Measurements from ENCODE around the gene NOS3.

The NOS3 gene

DNA sequence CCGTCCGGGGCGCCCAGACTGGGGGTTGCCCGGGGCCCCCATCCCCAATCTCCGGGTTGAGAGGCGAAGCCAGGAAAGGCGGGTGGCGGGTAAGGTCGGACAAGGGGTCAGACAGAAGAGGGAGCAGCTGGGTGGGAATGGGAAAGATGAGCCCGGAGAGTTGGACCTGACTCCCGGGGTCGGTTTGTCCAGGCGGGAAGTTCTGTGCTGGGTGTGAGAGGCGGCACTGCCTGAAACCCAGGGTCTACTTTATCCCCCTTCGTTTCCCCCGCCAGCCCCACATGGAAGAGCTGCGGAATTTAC is 69.2 kb downstream of the NOS3 start (continued):
- TF ChIP-seq ZNF16 (tag by site-specific recombination; IDR thresholded peaks at IDR 0.05; ENCODE audit: low read depth): no peak
- TF ChIP-seq ZNF324 (tag by site-specific recombination; IDR thresholded peaks at IDR 0.05): no peak
- no peak for TF ChIP-seq ZNF777 (tag by site-specific recombination; IDR thresholded peaks at IDR 0.05; ENCODE audit: borderline replicate concordance)
- no peak for TF ChIP-seq ZNF837 (tag by site-specific recombination; IDR thresholded peaks at IDR 0.05)
- no peak for TF ChIP-seq KLF10 (tag by site-specific recombination; IDR thresholded peaks at IDR 0.05)
- no peak for TF ChIP-seq EGR2 (tag by site-specific recombination; IDR thresholded peaks at IDR 0.05; ENCODE audit: low read depth)
- peak; percentile 43 for TF ChIP-seq GLIS2 (tag by site-specific recombination; IDR thresholded peaks at IDR 0.05)
- TF ChIP-seq ZNF416 (tag by site-specific recombination; IDR thresholded peaks at IDR 0.05): no peak

DNA sequence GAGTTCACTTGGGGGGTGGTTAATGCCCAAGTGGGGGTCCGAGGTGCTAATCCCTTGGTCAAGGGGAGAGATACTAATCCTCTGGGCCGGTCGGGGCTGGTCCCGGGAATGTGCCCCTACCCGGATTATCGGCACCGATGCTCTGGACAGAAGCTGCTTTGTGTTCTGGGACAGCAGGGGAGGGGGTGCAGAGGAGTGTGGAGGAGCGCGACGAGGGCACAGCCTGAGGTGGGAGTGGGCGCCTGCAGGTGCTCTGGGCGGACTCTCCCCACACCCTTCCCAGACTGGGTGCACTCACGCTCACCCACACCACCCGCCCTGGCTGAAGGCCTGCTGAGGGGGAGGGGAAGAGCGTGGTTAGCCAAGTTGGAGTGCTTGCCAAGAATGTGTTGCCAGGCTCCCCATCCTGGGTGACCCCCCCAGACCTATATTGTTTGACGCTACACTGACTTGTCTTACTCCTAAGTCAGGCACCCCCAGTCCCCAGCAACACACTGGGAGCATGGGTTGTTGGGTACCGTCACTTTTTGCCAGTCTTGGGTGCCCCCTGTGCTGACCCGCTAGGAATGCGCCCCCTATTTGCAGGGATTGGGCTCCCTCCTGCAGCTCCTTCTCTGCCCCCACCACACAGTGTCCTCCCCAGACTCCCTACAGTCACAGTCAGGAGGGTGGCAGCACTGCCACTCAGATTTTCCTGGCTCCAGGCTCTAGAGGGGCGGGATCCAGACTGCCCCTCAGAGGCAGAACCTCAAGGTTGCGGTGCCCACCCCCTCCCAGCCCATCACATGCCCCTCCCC is 69.8 kb downstream of the NOS3 start:
- H3K4me1 ChIP-seq (ENCODE audit: control insufficient read depth, insufficient read depth, low read length): no peaks in the 10 kb centered on the region; the same call in 1 of the 2 replicates
- H3K27ac ChIP-seq (ENCODE audit: extremely low read depth, low read depth, low read length): peak overlapping the region; percentile 21; the same call in 1 of the 2 replicates
- H3K36me3 ChIP-seq (ENCODE audit: control insufficient read depth in 2 of 2, insufficient read depth in 1 of 2, low read length in 2 of 2): peaks cover 0 to 40% of the 10 kb centered on the region in 2 experiments; a peak in 1 of 3 replicates
- H3K4me3 ChIP-seq (ENCODE audit: low read depth, low read length): peak overlapping the region; percentile 71
- ChIA-PET POLR2A (interaction anchor here (0.9 to 3.4 kb wide), 5 partner anchors 13 to 32 kb away, joined by 3 to 13 read pairs (median 6); partner anchors contain the start of genes ABCB8 and FASTK), CTCF (interaction anchor here (0.6 to 1.4 kb wide), 8 partner anchors 14 to 1533 kb away, joined by 3 to 6 read pairs (median 4); no protein-coding TSS in a partner anchor)
- H3K9me3 ChIP-seq (ENCODE audit: control insufficient read depth, insufficient read depth, low read depth, low read length): no peaks in the 10 kb centered on the region
- TF ChIP-seq ZNF830 (tag by site-specific recombination; IDR thresholded peaks at IDR 0.05; ENCODE audit: low read depth): no peak
- no peak for TF ChIP-seq ZNF692 (tag by site-specific recombination; IDR thresholded peaks at IDR 0.05)
- no peak for TF ChIP-seq ZNF266 (tag by site-specific recombination; IDR thresholded peaks at IDR 0.05; ENCODE audit: low read depth)
- TF ChIP-seq HOXC10 (CRISPR knock-in tag; IDR thresholded peaks at IDR 0.05): no peak
- no peak for TF ChIP-seq ZNF16 (tag by site-specific recombination; IDR thresholded peaks at IDR 0.05; ENCODE audit: low read depth)
- peak; percentile 92 for TF ChIP-seq ZNF341 (tag by site-specific recombination; IDR thresholded peaks at IDR 0.05; ENCODE audit: low read depth)
- TF ChIP-seq, protein P1, sequence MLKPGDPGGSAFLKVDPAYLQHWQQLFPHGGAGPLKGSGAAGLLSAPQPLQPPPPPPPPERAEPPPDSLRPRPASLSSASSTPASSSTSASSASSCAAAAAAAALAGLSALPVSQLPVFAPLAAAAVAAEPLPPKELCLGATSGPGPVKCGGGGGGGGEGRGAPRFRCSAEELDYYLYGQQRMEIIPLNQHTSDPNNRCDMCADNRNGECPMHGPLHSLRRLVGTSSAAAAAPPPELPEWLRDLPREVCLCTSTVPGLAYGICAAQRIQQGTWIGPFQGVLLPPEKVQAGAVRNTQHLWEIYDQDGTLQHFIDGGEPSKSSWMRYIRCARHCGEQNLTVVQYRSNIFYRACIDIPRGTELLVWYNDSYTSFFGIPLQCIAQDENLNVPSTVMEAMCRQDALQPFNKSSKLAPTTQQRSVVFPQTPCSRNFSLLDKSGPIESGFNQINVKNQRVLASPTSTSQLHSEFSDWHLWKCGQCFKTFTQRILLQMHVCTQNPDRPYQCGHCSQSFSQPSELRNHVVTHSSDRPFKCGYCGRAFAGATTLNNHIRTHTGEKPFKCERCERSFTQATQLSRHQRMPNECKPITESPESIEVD (tag by site-specific recombination; IDR thresholded peaks at IDR 0.05): no peak
- no peak for TF ChIP-seq AEBP2 (tag by site-specific recombination; IDR thresholded peaks at IDR 0.05; ENCODE audit: borderline replicate concordance)
- peak; percentile 8; the same call in 1 of the 2 replicates for TF ChIP-seq PATZ1 (tag by site-specific recombination; IDR thresholded peaks at IDR 0.05)
- peak; percentile 88 for TF ChIP-seq KLF1 (tag by site-specific recombination; IDR thresholded peaks at IDR 0.05)
- TF ChIP-seq ZNF76 (tag by site-specific recombination; IDR thresholded peaks at IDR 0.05; ENCODE audit: borderline replicate concordance, low read depth): no peak
- TF ChIP-seq ZNF394 (tag by site-specific recombination; IDR thresholded peaks at IDR 0.05; ENCODE audit: borderline replicate concordance): no peak
- TF ChIP-seq OSR2 (tag by site-specific recombination; IDR thresholded peaks at IDR 0.05): no peak
- TF ChIP-seq SCRT1 (tag by site-specific recombination; IDR thresholded peaks at IDR 0.05; ENCODE audit: borderline replicate concordance): no peak
- peak; percentile 16; the same call in 1 of the 2 replicates for TF ChIP-seq ZBTB20 (tag by site-specific recombination; IDR thresholded peaks at IDR 0.05)
- TF ChIP-seq ZNF768 (tag by site-specific recombination; IDR thresholded peaks at IDR 0.05): no peak
- peak; percentile 73 for TF ChIP-seq GLIS2 (tag by site-specific recombination; IDR thresholded peaks at IDR 0.05)
- TF ChIP-seq, protein P2, sequence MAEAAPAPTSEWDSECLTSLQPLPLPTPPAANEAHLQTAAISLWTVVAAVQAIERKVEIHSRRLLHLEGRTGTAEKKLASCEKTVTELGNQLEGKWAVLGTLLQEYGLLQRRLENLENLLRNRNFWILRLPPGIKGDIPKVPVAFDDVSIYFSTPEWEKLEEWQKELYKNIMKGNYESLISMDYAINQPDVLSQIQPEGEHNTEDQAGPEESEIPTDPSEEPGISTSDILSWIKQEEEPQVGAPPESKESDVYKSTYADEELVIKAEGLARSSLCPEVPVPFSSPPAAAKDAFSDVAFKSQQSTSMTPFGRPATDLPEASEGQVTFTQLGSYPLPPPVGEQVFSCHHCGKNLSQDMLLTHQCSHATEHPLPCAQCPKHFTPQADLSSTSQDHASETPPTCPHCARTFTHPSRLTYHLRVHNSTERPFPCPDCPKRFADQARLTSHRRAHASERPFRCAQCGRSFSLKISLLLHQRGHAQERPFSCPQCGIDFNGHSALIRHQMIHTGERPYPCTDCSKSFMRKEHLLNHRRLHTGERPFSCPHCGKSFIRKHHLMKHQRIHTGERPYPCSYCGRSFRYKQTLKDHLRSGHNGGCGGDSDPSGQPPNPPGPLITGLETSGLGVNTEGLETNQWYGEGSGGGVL (tag by site-specific recombination; IDR thresholded peaks at IDR 0.05): peak; percentile 79
- TF ChIP-seq, protein P3, sequence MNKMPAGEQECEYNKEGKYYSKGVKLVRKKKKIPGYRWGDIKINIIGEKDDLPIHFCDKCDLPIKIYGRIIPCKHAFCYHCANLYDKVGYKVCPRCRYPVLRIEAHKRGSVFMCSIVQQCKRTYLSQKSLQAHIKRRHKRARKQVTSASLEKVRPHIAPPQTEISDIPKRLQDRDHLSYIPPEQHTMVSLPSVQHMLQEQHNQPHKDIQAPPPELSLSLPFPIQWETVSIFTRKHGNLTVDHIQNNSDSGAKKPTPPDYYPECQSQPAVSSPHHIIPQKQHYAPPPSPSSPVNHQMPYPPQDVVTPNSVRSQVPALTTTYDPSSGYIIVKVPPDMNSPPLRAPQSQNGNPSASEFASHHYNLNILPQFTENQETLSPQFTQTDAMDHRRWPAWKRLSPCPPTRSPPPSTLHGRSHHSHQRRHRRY (tag by site-specific recombination; IDR thresholded peaks at IDR 0.05): no peak
- TF ChIP-seq ZNF530 (tag by site-specific recombination; IDR thresholded peaks at IDR 0.05; ENCODE audit: low read depth): no peak

Data from HEK293 (cell line).